Airway epithelial cell (primary cell): ENCODE measurements around the gene LPO. TPM values are rescaled to one million over a fixed set of nuclear protein-coding genes. Genes with fewer than 3 reads are reported as not detected.

Source experiments
- total RNA-seq: library from RNA; depleted of rRNA; stranded (reverse); fragments of >200 nt; gene quantifications from 2 replicates; pipeline ENCODE4 v1.2.3, GENCODE V29; 2015

LPO gene
- total RNA-seq, result not detected in 2 replicates

GRCh38 chr17:58238147-58238634 is at the start of gene LPO:
LPO (plus strand) TSS chr17:58238584; CDS start chr17:58242980, 4,396 bp downstream.

GRCh38 chr17:58192612-58193011 is 45.8 kb upstream of the LPO start, which contains the start of gene EPX:
EPX (plus strand) TSS chr17:58192726; CDS start chr17:58192847, 121 bp downstream.

GRCh38 chr17:58219007-58219788 is 19.2 kb upstream of the LPO start, which contains the start of gene MKS1:
MKS1 (minus strand) TSS chr17:58219255; CDS start chr17:58219230, 25 bp downstream.

GRCh38 chr17:58280480-58281217 is 42.3 kb downstream of the LPO start, which contains the start of gene MPO:
MPO (minus strand) TSS chr17:58280935; CDS start chr17:58280758, 177 bp downstream.

Other genes starting within 250 kb of the LPO start
- 168 and 169 TPM in 2 replicates for gene SRSF1, start 231.3 kb upstream of the LPO start, total RNA-seq
- gene DYNLL2, start 155.2 kb upstream of the LPO start, total RNA-seq, result 11.3 and 18.9 TPM in 2 replicates
- not detected in 2 replicates for gene OR4D1, start 90.2 kb upstream of the LPO start, total RNA-seq
- not detected in 2 replicates for gene OR4D2, start 71.6 kb upstream of the LPO start, total RNA-seq
- gene EPX, start 45.9 kb upstream of the LPO start, total RNA-seq, result not detected in 2 replicates
- gene MKS1, start 19.3 kb upstream of the LPO start, total RNA-seq, result 11.8 TPM in 2 replicates
- not detected in 2 replicates for gene MPO, start 42.4 kb downstream of the LPO start, total RNA-seq
- gene TSPOAP1, start 90.2 kb downstream of the LPO start, total RNA-seq, result 0.21 TPM in 1 of 2 replicates, not detected in the other
- gene SUPT4H1, start 113.6 kb downstream of the LPO start, total RNA-seq, result 36.9 and 39.4 TPM in 2 replicates
- gene RNF43, start 178.9 kb downstream of the LPO start, total RNA-seq, result 6.4 and 7.5 TPM in 2 replicates
- not detected in 2 replicates for gene HSF5, start 249.8 kb downstream of the LPO start, total RNA-seq